ENCODE results near the gene SEMA3B.

DNA sequence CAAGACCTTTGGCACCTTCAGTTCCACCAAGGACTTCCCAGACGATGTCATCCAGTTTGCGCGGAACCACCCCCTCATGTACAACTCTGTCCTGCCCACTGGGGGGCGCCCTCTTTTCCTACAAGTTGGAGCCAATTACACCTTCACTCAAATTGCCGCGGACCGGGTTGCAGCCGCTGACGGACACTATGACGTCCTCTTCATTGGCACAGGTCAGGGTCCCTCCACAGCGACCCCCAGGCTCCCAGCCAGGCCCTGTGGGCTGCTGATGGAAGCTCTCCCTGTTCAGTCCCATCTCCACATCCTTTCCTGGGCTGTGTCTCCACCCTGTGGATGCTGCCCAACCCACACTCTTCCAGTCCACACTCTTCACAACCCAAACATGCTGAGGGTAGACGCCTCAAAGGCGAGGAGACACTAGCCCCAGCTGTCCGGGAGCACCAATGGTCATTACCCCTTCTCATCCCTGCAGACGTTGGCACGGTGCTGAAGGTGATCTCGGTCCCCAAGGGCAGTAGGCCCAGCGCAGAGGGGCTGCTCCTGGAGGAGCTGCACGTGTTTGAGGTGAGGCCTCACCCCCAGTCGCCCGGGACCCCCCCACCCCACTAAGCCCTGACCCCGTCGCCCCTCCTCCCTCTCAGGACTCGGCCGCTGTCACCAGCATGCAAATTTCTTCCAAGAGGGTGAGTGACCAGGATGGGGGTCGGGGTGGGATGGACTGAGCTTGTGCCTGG, 5.6 kb downstream of the SEMA3B start:
- TF ChIP-seq GATA2 (IDR thresholded peaks at IDR 0.05; ENCODE audit: low read depth, low read length) (no peak), GATA3 (IDR thresholded peaks at IDR 0.05; ENCODE audit: low read depth, low read length) (no peak)

Data from SH-SY5Y (cell line).